Sigmoid colon (tissue), 4 donors: ENCODE measurements around the gene POLR3E.

Experiments used
- EP300 ChIP-seq, 4 donors: sonication (generic); formaldehyde crosslinking; IDR thresholded peaks; one replicate each; pipeline ENCODE4 v1.6.1; 2017; ENCODE audit warnings: antibody characterized with exemption in 4 of 4
- POLR2A ChIP-seq, 2 donors: fragments of 450-650 bp; IDR thresholded peaks; one replicate each; pipeline ENCODE4 v1.6.1; 2016; ENCODE audit warnings: antibody characterized with exemption in 2 of 2, mild to moderate bottlenecking in 2 of 2, moderate library complexity in 2 of 2
- POLR2AphosphoS5 ChIP-seq, 4 donors: sonication (generic); formaldehyde crosslinking; IDR thresholded peaks; one replicate each; pipeline ENCODE4 v1.6.1; 2017; ENCODE audit warnings: antibody characterized with exemption in 4 of 4
- TF ChIP-seq, protein P1 (sequence below), 4 experiments: fragments of 450-650 bp in 3 of 4; fragments of 200-600 bp in 1 of 4; IDR thresholded peaks; one replicate each; pipeline ENCODE4 v1.5.1; 2016 to 2019; ENCODE audit warnings: antibody characterized with exemption in 4 of 4, mild to moderate bottlenecking in 3 of 4, moderate library complexity in 2 of 4

DNA sequence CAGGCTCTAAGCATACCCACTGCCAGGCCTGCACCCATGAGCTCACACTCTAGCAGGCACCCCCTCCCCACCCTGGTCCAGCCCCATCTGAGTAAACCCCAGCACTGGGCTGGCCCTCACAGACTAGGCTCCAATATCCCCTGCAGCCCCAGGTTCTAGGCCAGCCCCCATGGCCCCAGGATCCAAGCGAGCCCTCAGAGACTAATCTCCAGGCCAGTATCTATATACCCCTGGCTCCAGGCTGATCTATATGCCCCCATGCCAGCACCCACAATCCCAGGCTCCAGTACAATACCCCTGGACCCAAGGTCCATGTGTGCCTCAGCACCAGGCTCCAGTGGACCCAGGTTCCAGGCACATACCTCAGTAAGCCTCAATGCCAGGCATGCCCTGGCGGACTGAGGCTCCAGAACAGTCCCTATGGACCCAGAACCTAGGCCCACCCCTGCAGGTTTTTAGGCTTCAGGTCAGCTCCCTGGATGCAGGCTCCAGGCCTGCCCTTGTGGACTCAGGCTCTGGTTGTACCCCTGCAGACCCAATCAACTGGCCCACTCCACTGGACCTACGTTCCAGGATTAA is 38.5 kb downstream of the POLR3E start:
- TF ChIP-seq, protein P1, sequence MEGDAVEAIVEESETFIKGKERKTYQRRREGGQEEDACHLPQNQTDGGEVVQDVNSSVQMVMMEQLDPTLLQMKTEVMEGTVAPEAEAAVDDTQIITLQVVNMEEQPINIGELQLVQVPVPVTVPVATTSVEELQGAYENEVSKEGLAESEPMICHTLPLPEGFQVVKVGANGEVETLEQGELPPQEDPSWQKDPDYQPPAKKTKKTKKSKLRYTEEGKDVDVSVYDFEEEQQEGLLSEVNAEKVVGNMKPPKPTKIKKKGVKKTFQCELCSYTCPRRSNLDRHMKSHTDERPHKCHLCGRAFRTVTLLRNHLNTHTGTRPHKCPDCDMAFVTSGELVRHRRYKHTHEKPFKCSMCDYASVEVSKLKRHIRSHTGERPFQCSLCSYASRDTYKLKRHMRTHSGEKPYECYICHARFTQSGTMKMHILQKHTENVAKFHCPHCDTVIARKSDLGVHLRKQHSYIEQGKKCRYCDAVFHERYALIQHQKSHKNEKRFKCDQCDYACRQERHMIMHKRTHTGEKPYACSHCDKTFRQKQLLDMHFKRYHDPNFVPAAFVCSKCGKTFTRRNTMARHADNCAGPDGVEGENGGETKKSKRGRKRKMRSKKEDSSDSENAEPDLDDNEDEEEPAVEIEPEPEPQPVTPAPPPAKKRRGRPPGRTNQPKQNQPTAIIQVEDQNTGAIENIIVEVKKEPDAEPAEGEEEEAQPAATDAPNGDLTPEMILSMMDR (IDR thresholded peaks at IDR 0.05): no peak
- TF ChIP-seq POLR2AphosphoS5 (IDR thresholded peaks at IDR 0.05) (no peak), POLR2A (IDR thresholded peaks at IDR 0.05) (no peak), EP300 (IDR thresholded peaks at IDR 0.05) (no peak)
